NOMO-1 treated with dmso at 0.1 percent for 144 hours (cell line): ENCODE data around the gene SPDYE5.

ENCODE experiments used
- DNase-seq: peaks from one replicate; lab custom pipeline; 2025; ENCODE audit not compliant: unreplicated experiment; lab: John Stamatoyannopoulos, UW

SPDYE5 gene

DNA sequence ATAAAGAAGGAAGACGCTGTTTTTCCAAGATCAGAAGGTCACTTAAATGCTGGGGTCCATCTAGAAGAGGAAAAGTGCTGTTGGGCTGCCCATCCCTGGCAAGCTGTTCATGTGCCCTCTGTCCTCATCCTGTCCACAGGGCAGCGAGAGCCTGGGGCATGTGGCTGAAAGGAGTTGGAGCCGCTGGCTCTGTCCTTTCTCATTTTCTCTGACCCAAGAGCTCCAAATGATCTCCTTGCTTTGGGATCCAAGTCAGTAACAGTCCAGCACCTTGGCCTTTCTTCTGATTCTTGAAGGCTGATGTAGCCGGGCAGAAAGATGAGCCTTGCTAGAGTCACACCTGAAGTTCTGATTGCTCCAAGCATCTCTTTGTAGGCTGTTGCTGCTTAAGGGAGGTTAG, 44.4 kb downstream of the SPDYE5 start:
- DNase-seq, result no peak

GRCh38 chr7:75536940-75537538, 44.9 kb downstream of the SPDYE5 start:
- DNase-seq, result no peak

GRCh38 chr7:75537731-75538130, 45.6 kb downstream of the SPDYE5 start:
- no peak for DNase-seq

GRCh38 chr7:75546237-75547015, 54.3 kb downstream of the SPDYE5 start:
- DNase-seq, result no peak
